Measurements from ENCODE around the gene SLC13A4.

The SLC13A4 gene

DNA sequence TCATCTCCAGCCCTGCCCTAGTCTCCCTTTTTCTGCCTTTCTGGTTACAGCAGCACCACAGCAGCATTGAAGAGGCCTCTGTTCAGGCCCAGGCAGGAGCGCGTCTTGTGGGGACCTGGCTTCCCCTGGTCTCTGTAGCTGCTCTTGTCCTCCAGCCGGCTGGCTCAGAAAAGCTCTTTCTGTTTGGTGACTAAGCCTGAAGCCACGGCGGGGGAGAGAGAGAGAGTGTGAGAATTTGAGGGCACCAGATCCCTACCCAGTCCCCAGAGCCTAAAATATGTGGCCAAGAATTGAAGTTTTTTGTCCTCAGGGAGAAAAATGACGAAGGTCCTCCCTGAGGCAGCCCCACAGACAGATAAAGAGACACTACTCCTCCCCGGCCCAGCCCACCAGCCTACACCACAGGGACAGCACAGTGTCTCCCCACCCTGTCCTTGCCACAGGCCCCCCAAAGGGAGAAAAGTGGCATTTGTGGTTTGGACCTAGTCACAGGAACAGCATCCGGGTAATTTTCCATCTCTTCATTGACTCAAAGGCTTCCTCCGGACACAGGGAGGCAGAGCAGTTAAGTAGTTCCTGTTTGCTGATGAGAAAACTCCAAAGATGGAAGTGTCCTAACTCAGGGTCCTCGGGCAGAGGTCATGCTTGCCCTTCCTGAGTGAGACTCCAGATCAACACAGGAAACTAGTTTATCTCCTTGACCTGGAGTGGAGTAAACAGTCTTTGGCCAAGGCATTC is 33.9 kb upstream of the SLC13A4 start:
- H3K9me3 ChIP-seq (ENCODE audit: control insufficient read depth, low read length), result no peaks in the 10 kb centered on the region
- H3K27me3 ChIP-seq (ENCODE audit: control insufficient read depth, insufficient read depth, low read length), result no peaks in the 10 kb centered on the region
- no peaks in the 10 kb centered on the region for H3K4me1 ChIP-seq
- no peak overlapping the region for H3K27ac ChIP-seq
- TF ChIP-seq, protein P1, sequence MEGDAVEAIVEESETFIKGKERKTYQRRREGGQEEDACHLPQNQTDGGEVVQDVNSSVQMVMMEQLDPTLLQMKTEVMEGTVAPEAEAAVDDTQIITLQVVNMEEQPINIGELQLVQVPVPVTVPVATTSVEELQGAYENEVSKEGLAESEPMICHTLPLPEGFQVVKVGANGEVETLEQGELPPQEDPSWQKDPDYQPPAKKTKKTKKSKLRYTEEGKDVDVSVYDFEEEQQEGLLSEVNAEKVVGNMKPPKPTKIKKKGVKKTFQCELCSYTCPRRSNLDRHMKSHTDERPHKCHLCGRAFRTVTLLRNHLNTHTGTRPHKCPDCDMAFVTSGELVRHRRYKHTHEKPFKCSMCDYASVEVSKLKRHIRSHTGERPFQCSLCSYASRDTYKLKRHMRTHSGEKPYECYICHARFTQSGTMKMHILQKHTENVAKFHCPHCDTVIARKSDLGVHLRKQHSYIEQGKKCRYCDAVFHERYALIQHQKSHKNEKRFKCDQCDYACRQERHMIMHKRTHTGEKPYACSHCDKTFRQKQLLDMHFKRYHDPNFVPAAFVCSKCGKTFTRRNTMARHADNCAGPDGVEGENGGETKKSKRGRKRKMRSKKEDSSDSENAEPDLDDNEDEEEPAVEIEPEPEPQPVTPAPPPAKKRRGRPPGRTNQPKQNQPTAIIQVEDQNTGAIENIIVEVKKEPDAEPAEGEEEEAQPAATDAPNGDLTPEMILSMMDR (IDR thresholded peaks at IDR 0.05), result no peak
- no peaks in the 10 kb centered on the region for H3K36me3 ChIP-seq (ENCODE audit: control insufficient read depth, insufficient read depth, low read length)
- no peak overlapping the region for H3K9ac ChIP-seq
- H2AFZ ChIP-seq, result no peak overlapping the region
- H3K4me2 ChIP-seq (ENCODE audit: low read length), result no peak overlapping the region
- no peaks in the 10 kb centered on the region for H3K79me2 ChIP-seq
- H3K4me3 ChIP-seq (ENCODE audit: low read depth, low read length), result no peak overlapping the region

DNA sequence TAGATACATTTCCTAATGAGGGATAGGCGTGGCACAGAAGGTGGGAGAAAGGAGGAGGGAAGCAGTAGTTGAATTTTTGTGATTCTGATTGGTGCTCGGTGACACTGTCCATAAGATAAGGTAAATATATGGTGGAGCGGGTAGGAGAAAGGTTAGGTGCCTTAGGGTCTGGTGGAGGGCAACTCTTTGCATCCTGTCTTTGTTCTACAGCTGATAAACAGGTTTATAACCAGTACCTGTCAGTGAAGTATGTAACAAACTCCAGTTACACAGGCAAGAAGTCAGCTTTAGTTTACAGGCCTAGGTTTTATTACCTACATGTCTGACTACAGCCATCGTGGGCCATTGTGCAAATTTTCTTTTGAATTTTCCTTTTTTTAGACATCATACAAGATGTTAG is 31.5 kb upstream of the SLC13A4 start:
- no peaks in the 10 kb centered on the region for H3K27me3 ChIP-seq (ENCODE audit: control insufficient read depth, insufficient read depth, low read length)
- no peaks in the 10 kb centered on the region for H3K36me3 ChIP-seq (ENCODE audit: control insufficient read depth, insufficient read depth, low read length)
- H3K4me1 ChIP-seq, result no peaks in the 10 kb centered on the region
- no peak overlapping the region for H3K4me2 ChIP-seq (ENCODE audit: low read length)
- TF ChIP-seq, protein P1 (IDR thresholded peaks at IDR 0.05), result no peak
- no peak overlapping the region for H3K4me3 ChIP-seq (ENCODE audit: low read depth, low read length)
- no peaks in the 10 kb centered on the region for H3K79me2 ChIP-seq
- H3K9me3 ChIP-seq (ENCODE audit: control insufficient read depth, low read length), result no peaks in the 10 kb centered on the region
- no peak overlapping the region for H2AFZ ChIP-seq
- no peak overlapping the region for H3K27ac ChIP-seq
- H3K9ac ChIP-seq, result no peak overlapping the region

DNA sequence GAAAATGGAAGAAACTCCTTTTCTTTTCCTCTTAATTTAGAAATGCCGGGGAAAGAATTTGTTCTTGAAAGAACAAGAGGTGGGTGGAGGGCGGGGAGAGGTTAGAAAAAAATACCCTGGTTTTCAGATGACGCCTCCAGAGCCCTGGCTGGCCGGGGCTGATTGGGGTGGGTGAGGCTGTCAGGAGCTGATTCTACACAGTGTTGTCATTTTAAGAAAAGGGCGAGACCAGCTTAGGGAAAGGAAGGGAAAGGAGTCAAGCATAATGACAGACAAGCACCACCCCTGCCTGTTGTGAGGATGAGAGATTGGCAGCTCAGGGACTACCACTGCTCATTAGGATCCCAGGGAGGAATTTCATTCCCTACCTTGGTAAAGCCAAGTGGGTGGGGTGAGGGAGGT is 30.5 kb upstream of the SLC13A4 start:
- TF ChIP-seq, protein P1 (IDR thresholded peaks at IDR 0.05), result no peak
- no peaks in the 10 kb centered on the region for H3K79me2 ChIP-seq
- no peaks in the 10 kb centered on the region for H3K4me1 ChIP-seq
- H3K9ac ChIP-seq, result no peak overlapping the region
- no peak overlapping the region for H2AFZ ChIP-seq
- peak overlapping the region; percentile 57 for H3K27ac ChIP-seq
- no peak overlapping the region for H3K4me2 ChIP-seq (ENCODE audit: low read length)
- H3K27me3 ChIP-seq (ENCODE audit: control insufficient read depth, insufficient read depth, low read length), result no peaks in the 10 kb centered on the region
- no peak overlapping the region for H3K4me3 ChIP-seq (ENCODE audit: low read depth, low read length)
- H3K36me3 ChIP-seq (ENCODE audit: control insufficient read depth, insufficient read depth, low read length), result no peaks in the 10 kb centered on the region
- H3K9me3 ChIP-seq (ENCODE audit: control insufficient read depth, low read length), result no peaks in the 10 kb centered on the region

DNA sequence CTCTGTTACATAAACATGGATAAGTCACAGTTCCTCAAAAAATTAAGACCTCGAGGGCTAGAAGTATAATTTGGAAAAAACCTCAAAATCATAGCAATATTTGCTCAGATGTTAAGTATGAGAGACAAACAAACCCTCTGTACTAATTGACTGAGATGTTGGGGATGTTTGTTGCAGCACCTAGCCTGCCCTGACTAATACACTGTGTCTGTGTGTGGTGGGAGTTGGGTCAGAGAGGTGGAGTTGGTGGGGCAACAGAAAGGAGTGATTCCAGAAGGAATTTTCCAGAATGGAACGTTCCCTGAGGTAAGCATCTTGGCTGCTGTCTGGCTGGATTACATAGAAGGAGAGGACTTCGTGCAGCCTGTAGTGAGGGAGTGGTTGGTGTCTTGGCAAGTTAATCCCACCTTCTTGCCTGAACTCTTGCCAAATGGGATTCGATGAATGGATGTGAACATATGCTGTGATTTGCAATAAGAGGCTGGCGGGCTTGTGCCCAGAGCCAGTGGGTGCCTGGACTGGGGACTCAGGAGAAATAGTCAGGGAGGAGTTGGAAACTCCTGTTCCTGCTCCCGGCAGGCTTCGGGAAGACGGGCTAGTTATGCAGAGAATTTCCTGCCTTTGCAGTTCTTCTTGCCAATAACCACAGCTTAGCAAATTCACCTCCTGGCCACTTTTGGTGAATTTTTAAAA is 29.9 kb upstream of the SLC13A4 start:
- no peak overlapping the region for H3K9ac ChIP-seq
- no peaks in the 10 kb centered on the region for H3K9me3 ChIP-seq (ENCODE audit: control insufficient read depth, low read length)
- no peak overlapping the region for H2AFZ ChIP-seq
- no peaks in the 10 kb centered on the region for H3K4me1 ChIP-seq
- H3K79me2 ChIP-seq, result no peaks in the 10 kb centered on the region
- H3K27ac ChIP-seq, result peak overlapping the region; percentile 57
- no peak overlapping the region for H3K4me3 ChIP-seq (ENCODE audit: low read depth, low read length)
- TF ChIP-seq, protein P1 (IDR thresholded peaks at IDR 0.05), result no peak
- no peak overlapping the region for H3K4me2 ChIP-seq (ENCODE audit: low read length)
- H3K36me3 ChIP-seq (ENCODE audit: control insufficient read depth, insufficient read depth, low read length), result no peaks in the 10 kb centered on the region
- no peaks in the 10 kb centered on the region for H3K27me3 ChIP-seq (ENCODE audit: control insufficient read depth, insufficient read depth, low read length)
